ENCODE data around the gene AQP3. TPM values are rescaled to one million over a fixed set of nuclear protein-coding genes. Genes with fewer than 3 reads are reported as not detected.

AQP3 gene
- total and polyA plus RNA-seq, 2 of the 13 experiments (the other 11 are each of a cell fraction or from before 2014, with no cell fraction given): 1.4 to 5.5 TPM

DNA sequence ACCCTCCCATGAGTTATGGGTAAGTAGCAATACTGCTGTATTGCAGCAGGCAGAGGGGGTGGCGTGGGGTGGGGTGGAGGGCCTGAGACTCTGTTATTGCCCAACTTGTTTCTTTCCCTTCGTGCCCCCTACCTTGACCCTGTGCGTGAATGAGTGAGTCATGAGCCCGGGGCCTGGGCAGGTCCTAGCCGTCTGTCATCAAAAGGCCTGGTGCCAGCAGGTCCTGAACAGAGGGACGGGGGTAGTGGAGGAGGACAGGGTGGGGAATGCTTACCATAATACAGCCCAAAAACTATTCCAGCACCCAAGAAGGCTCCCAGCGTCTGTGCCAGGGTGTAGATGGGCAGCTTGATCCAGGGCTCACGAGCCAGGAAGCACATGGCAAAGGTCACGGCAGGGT, 4.3 kb downstream of the AQP3 start (continued):
- TF ChIP-seq ZFY (CRISPR knock-in tag; IDR thresholded peaks at IDR 0.05) (0 out of 2 replicates have a peak, but pooled peaks have one; percentile 22), ZBTB7B (CRISPR knock-in tag; IDR thresholded peaks at IDR 0.05) (0 out of 2 replicates have a peak, but pooled peaks have one; percentile 15), ZBTB7A (CRISPR knock-in tag; IDR thresholded peaks at IDR 0.05) (no peak), ZNF367 (CRISPR knock-in tag; IDR thresholded peaks at IDR 0.05; ENCODE audit: borderline replicate concordance) (no peak), ZNF614 (CRISPR knock-in tag; IDR thresholded peaks at IDR 0.05; ENCODE audit: borderline replicate concordance) (0 out of 2 replicates have a peak, but pooled peaks have one; percentile 39), ZBTB25 (CRISPR knock-in tag; IDR thresholded peaks at IDR 0.05) (peak; percentile 67; the same call in 1 of the 2 replicates), HMG20A (CRISPR knock-in tag; IDR thresholded peaks at IDR 0.05; ENCODE audit: borderline replicate concordance) (peak; percentile 82; the same call in 1 of the 2 replicates), FOXO1 (CRISPR knock-in tag; IDR thresholded peaks at IDR 0.05) (peak; percentile 83; the same call in 1 of the 2 replicates), CEBPB (IDR thresholded peaks at IDR 0.05; ENCODE audit: borderline replicate concordance, low read depth, low read length) (peak; percentile 85), GATAD2A (CRISPR knock-in tag; IDR thresholded peaks at IDR 0.05) (peak; percentile 82), MIER3 (CRISPR knock-in tag; IDR thresholded peaks at IDR 0.05; ENCODE audit: borderline replicate concordance) (peak; percentile 23; the same call in 1 of the 2 replicates), ZNF644 (CRISPR knock-in tag; IDR thresholded peaks at IDR 0.05; ENCODE audit: low read depth) (no peak), HDAC1 (CRISPR knock-in tag; IDR thresholded peaks at IDR 0.05) (peak; percentile 47; the same call in 1 of the 2 replicates), CHD4 (IDR thresholded peaks at IDR 0.05; ENCODE audit: borderline replicate concordance, low read length) (no peak), MED1 (CRISPR knock-in tag; IDR thresholded peaks at IDR 0.05) (peak; percentile 57), HNF1B (CRISPR knock-in tag; IDR thresholded peaks at IDR 0.05) (peak; percentile 61; the same call in 1 of the 2 replicates)
- TF ChIP-seq, protein P1, sequence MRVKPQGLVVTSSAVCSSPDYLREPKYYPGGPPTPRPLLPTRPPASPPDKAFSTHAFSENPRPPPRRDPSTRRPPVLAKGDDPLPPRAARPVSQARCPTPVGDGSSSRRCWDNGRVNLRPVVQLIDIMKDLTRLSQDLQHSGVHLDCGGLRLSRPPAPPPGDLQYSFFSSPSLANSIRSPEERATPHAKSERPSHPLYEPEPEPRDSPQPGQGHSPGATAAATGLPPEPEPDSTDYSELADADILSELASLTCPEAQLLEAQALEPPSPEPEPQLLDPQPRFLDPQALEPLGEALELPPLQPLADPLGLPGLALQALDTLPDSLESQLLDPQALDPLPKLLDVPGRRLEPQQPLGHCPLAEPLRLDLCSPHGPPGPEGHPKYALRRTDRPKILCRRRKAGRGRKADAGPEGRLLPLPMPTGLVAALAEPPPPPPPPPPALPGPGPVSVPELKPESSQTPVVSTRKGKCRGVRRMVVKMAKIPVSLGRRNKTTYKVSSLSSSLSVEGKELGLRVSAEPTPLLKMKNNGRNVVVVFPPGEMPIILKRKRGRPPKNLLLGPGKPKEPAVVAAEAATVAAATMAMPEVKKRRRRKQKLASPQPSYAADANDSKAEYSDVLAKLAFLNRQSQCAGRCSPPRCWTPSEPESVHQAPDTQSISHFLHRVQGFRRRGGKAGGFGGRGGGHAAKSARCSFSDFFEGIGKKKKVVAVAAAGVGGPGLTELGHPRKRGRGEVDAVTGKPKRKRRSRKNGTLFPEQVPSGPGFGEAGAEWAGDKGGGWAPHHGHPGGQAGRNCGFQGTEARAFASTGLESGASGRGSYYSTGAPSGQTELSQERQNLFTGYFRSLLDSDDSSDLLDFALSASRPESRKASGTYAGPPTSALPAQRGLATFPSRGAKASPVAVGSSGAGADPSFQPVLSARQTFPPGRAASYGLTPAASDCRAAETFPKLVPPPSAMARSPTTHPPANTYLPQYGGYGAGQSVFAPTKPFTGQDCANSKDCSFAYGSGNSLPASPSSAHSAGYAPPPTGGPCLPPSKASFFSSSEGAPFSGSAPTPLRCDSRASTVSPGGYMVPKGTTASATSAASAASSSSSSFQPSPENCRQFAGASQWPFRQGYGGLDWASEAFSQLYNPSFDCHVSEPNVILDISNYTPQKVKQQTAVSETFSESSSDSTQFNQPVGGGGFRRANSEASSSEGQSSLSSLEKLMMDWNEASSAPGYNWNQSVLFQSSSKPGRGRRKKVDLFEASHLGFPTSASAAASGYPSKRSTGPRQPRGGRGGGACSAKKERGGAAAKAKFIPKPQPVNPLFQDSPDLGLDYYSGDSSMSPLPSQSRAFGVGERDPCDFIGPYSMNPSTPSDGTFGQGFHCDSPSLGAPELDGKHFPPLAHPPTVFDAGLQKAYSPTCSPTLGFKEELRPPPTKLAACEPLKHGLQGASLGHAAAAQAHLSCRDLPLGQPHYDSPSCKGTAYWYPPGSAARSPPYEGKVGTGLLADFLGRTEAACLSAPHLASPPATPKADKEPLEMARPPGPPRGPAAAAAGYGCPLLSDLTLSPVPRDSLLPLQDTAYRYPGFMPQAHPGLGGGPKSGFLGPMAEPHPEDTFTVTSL (CRISPR knock-in tag; IDR thresholded peaks at IDR 0.05; ENCODE audit: borderline replicate concordance): peak; percentile 29; the same call in 1 of the 2 replicates
- TF ChIP-seq, protein P2, sequence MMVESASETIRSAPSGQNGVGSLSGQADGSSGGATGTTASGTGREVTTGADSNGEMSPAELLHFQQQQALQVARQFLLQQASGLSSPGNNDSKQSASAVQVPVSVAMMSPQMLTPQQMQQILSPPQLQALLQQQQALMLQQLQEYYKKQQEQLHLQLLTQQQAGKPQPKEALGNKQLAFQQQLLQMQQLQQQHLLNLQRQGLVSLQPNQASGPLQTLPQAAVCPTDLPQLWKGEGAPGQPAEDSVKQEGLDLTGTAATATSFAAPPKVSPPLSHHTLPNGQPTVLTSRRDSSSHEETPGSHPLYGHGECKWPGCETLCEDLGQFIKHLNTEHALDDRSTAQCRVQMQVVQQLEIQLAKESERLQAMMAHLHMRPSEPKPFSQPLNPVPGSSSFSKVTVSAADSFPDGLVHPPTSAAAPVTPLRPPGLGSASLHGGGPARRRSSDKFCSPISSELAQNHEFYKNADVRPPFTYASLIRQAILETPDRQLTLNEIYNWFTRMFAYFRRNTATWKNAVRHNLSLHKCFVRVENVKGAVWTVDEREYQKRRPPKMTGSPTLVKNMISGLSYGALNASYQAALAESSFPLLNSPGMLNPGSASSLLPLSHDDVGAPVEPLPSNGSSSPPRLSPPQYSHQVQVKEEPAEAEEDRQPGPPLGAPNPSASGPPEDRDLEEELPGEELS (CRISPR knock-in tag; IDR thresholded peaks at IDR 0.05): peak; percentile 11; the same call in 1 of the 2 replicates

All from HepG2 (cell line).